Neural cell (in vitro differentiated cells): ENCODE results near the gene FAM219A. TPM values are rescaled to one million over a fixed set of nuclear protein-coding genes. Genes with fewer than 3 reads are reported as not detected.
A peak's percentile ranks its signal among the peaks of the same experiment; 100 is the strongest.

Source experiments
- H2AFZ ChIP-seq: fragments of 200-600, 300-800 bp; sonication (generic), shearing (Covaris generic); 2 replicates; pipeline ENCODE4 v1.6.0; 2014; ENCODE audit warnings: low read depth, mild to moderate bottlenecking, antibody characterized with exemption, low read length, moderate library complexity
- H3F3A ChIP-seq: fragments of 200-600 bp; shearing (Covaris generic); 2 replicates; pipeline ENCODE4 v1.6.1; 2016; ENCODE audit warnings: mild to moderate bottlenecking, moderate library complexity, mixed read lengths, antibody characterized with exemption, low read length; ENCODE audit not compliant: insufficient read depth, poor library complexity, severe bottlenecking
- H3K27ac ChIP-seq: fragments of 200-600, 300-800 bp; sonication (generic), shearing (Covaris generic); 2 replicates; pipeline ENCODE4 v1.5.1; 2014; ENCODE audit warnings: mild to moderate bottlenecking, low read length, moderate library complexity
- H3K27me3 ChIP-seq: fragments of 300-800, 200-600 bp; sonication (generic), shearing (Covaris generic); 2 replicates; pipeline ENCODE4 v1.6.0; 2014; ENCODE audit warnings: mild to moderate bottlenecking, low read depth, low read length, moderate library complexity; ENCODE audit not compliant: insufficient read depth
- H3K36me3 ChIP-seq: fragments of 300-800, 200-600 bp; sonication (generic), shearing (Covaris generic); 2 replicates; pipeline ENCODE4 v1.5.1; 2014; ENCODE audit warnings: mild to moderate bottlenecking, antibody characterized with exemption, low read length, moderate library complexity; ENCODE audit not compliant: insufficient read depth
- H3K4me2 ChIP-seq: fragments of 300-800, 200-600 bp; sonication (generic), shearing (Covaris generic); 2 replicates; pipeline ENCODE4 v1.6.0; 2014; ENCODE audit warnings: mild to moderate bottlenecking, low read length
- H3K4me3 ChIP-seq: fragments of 300-800, 200-600 bp; sonication (generic), shearing (Covaris generic); 2 replicates; pipeline ENCODE4 v1.5.1; 2014; ENCODE audit warnings: mild to moderate bottlenecking, low read length, moderate library complexity
- H3K79me2 ChIP-seq: fragments of 200-600 bp; shearing (Covaris generic); replicated peaks from 2 replicates; pipeline ENCODE4 v1.6.0; 2014; ENCODE audit warnings: mild to moderate bottlenecking, low read length, moderate library complexity; ENCODE audit not compliant: insufficient read depth
- H3K9ac ChIP-seq: fragments of 300-800, 200-600 bp; sonication (generic), shearing (Covaris generic); 2 replicates; pipeline ENCODE4 v1.6.1; 2016; ENCODE audit warnings: mild to moderate bottlenecking, low read length, mixed read lengths
- H3K9me2 ChIP-seq: fragments of 200-600 bp; shearing (Covaris generic); 2 replicates; pipeline ENCODE4 v1.6.1; 2016; ENCODE audit warnings: mild to moderate bottlenecking, low read length, mixed read lengths; ENCODE audit not compliant: insufficient read depth
- H3K9me3 ChIP-seq: fragments of 200-600, 300-800 bp; sonication (generic), shearing (Covaris generic); 2 replicates; pipeline ENCODE4 v1.6.1; 2016; ENCODE audit warnings: mild to moderate bottlenecking, mixed run types, low read length, moderate library complexity, mixed read lengths
- H4K20me1 ChIP-seq: fragments of 200-600 bp; shearing (Covaris generic); 2 replicates; pipeline ENCODE4 v1.6.1; 2016; ENCODE audit warnings: mild to moderate bottlenecking, mixed run types; ENCODE audit not compliant: insufficient read depth
- CTCF ChIP-seq: fragments of 450-650 bp; IDR thresholded peaks from 2 replicates; pipeline ENCODE4 v1.5.1; 2014; ENCODE audit warnings: antibody characterized with exemption, mild to moderate bottlenecking, moderate library complexity; ENCODE audit not compliant: poor library complexity, severe bottlenecking
- EP300 ChIP-seq: fragments of 450-650 bp; conservative IDR thresholded peaks from 2 replicates; pipeline ENCODE4 v1.6.1; 2014; ENCODE audit warnings: antibody characterized with exemption, mild to moderate bottlenecking, moderate library complexity; ENCODE audit not compliant: poor library complexity, severe bottlenecking
- EZH2 ChIP-seq: fragments of 200-600, 300-800 bp; shearing (Covaris generic), sonication (generic); IDR thresholded peaks from 2 replicates; pipeline ENCODE4 v1.6.1; 2014; ENCODE audit warnings: antibody characterized with exemption, low read length, borderline replicate concordance, mild to moderate bottlenecking; ENCODE audit not compliant: insufficient read depth, poor library complexity, severe bottlenecking
- MXI1 ChIP-seq: fragments of 450-650 bp; conservative IDR thresholded peaks from 2 replicates; pipeline ENCODE4 v1.6.1; 2014; ENCODE audit warnings: antibody characterized with exemption, mild to moderate bottlenecking; ENCODE audit not compliant: poor library complexity, severe bottlenecking
- POLR2AphosphoS5 ChIP-seq: IDR thresholded peaks from 2 replicates; pipeline ENCODE4 v1.6.1; 2012
- RAD21 ChIP-seq: fragments of 450-650 bp; conservative IDR thresholded peaks from 2 replicates; pipeline ENCODE4 v1.6.1; 2014; ENCODE audit warnings: antibody characterized with exemption, mild to moderate bottlenecking, moderate library complexity
- REST ChIP-seq: IDR thresholded peaks from 2 replicates; pipeline ENCODE4 v1.6.1; 2012; ENCODE audit warnings: borderline replicate concordance
- SMC3 ChIP-seq: fragments of 450-650 bp; conservative IDR thresholded peaks from 2 replicates; pipeline ENCODE4 v1.6.1; 2014; ENCODE audit warnings: antibody characterized with exemption, mild to moderate bottlenecking, moderate library complexity; ENCODE audit not compliant: poor library complexity
- TAF1 ChIP-seq: IDR thresholded peaks from 2 replicates; pipeline ENCODE4 v1.6.1; 2012; ENCODE audit warnings: low read depth
- polyA plus RNA-seq: library from polyadenylated mRNA; depleted of rRNA; stranded (reverse); fragments of >200 nt; gene quantifications from 2 replicates; pipeline ENCODE4 v1.2.3, GENCODE V29; 2014

The FAM219A gene
- polyA plus RNA-seq, 1 donor from 2014 or later, result 56.6 TPM

- Histone ChIP-seq H3K27me3 (no peaks in the 10 kb centered on the region), H3K4me2 (no peak overlapping the region), H3K4me3 (no peak overlapping the region), H4K20me1 (no peaks in the 10 kb centered on the region), H3K9ac (peak overlapping the region; percentile 39), H3K9me2 (no peaks in the 10 kb centered on the region), H2AFZ (no peak overlapping the region), H3K27ac (peak overlapping the region; percentile 58), H3K79me2 (no peaks in the 10 kb centered on the region), H3K9me3 (no peaks in the 10 kb centered on the region), H3F3A (no peaks in the 10 kb centered on the region), H3K36me3 (no peaks in the 10 kb centered on the region)
- TF ChIP-seq EZH2, result no peak
- no peak for TF ChIP-seq MXI1
- no peak for TF ChIP-seq CTCF
- TF ChIP-seq POLR2AphosphoS5, result peak; percentile 61
- peak; percentile 15 for TF ChIP-seq RAD21
- no peak for TF ChIP-seq SMC3
- TF ChIP-seq EP300, result peak; percentile 23
- TF ChIP-seq TAF1, result no peak
- TF ChIP-seq REST, result no peak
Measured at GRCh38 chr9:34430843-34431437, 27.4 kb downstream of the FAM219A start.

GRCh38 chr9:34428325-34428958 lies 29.9 kb downstream of the FAM219A start:
- TF ChIP-seq MXI1 (no peak), POLR2AphosphoS5 (no peak), SMC3 (no peak), EP300 (no peak), EZH2 (no peak), REST (no peak), CTCF (no peak), TAF1 (no peak), RAD21 (no peak)
- H3K9ac ChIP-seq, result no peak overlapping the region
- no peaks in the 10 kb centered on the region for H3K79me2 ChIP-seq
- H3K36me3 ChIP-seq, result no peaks in the 10 kb centered on the region
- H3K4me3 ChIP-seq, result no peak overlapping the region
- no peaks in the 10 kb centered on the region for H3K9me2 ChIP-seq
- no peaks in the 10 kb centered on the region for H3F3A ChIP-seq
- H4K20me1 ChIP-seq, result no peaks in the 10 kb centered on the region
- H3K27ac ChIP-seq, result no peak overlapping the region
- no peaks in the 10 kb centered on the region for H3K9me3 ChIP-seq
- H2AFZ ChIP-seq, result no peak overlapping the region
- H3K4me2 ChIP-seq, result no peak overlapping the region
- H3K27me3 ChIP-seq, result no peaks in the 10 kb centered on the region
